Measurements from ENCODE around the gene ASB7.

The ASB7 gene

DNA sequence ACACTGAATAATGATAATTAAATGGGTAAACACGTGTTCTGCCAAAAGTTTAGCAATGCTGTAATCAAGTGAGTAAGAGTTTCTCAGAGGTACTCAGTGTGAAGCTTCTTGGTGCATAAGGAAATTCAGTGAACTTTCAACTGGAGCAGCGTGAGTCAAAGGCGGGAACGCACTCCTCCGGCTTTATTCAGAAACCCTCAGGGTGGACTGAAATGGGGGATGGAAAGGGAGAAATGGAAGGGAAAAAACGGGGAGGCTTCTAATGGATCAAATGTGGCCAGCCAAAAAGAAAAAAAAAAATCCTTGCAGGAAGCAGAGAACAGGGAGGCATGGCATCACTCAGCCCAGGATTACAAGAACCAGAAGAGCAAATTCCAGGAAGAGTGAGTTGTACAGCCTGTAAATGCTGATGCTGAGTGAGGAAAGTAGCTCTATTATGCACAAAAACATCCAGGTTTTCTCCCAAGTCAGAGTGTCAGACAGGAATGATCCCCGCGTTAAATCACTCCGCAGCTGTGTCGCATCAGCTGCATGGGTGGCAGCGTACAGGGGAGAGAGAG, 85.3 kb downstream of the ASB7 start:
- DNase-seq = no peak

- DNase-seq = no peak
These were observed 86.2 kb downstream of the ASB7 start for GRCh38 chr15:100688549-100689120.

- no peak for DNase-seq
These were observed 86.9 kb downstream of the ASB7 start for GRCh38 chr15:100689131-100689899.

- DNase-seq = no peak
These were observed 87.8 kb downstream of the ASB7 start for GRCh38 chr15:100690032-100690794.

DNA sequence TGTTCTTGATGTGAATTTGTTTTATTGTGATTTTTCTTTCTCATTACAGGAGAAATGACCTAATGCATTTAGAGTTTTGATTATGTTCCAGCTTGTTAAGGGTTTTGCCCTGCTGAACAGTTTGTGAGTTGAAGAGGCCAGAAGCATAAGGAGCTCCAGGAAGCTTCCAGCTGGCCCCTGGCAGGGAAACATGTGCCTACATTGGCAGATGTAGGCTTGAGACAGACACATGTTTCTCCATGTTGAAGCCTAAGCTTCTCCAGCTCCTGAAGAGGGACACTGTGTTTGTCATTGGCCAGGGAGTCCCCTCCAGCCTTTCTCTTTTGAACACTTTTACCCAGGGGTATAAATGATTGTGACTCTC, 88.4 kb downstream of the ASB7 start:
- no peak for DNase-seq

DNA sequence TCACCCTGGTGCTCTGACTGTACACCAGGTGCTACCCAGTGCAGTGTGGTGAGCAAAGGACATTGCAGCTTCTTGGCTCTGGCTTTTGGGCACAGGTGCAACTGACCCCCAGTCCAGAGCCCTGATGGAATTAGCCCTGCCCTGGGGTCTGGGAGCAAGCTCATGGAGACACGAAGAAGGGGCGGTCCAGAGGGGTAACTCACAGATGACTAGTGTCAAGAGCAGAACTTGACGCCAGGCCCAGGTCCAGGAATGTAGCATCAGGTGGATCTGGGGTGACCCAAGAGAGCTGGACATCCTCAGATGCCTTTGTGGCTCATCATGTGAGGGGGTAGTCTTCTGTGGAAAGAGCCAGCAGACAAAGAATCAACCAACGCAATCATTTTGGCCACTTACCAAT, 88.9 kb downstream of the ASB7 start:
- DNase-seq = no peak

- DNase-seq = no peak
These were observed 89.9 kb downstream of the ASB7 start for GRCh38 chr15:100692246-100692645.

GRCh38 chr15:100692671-100693070, 90.3 kb downstream of the ASB7 start:
- no peak for DNase-seq

DNA sequence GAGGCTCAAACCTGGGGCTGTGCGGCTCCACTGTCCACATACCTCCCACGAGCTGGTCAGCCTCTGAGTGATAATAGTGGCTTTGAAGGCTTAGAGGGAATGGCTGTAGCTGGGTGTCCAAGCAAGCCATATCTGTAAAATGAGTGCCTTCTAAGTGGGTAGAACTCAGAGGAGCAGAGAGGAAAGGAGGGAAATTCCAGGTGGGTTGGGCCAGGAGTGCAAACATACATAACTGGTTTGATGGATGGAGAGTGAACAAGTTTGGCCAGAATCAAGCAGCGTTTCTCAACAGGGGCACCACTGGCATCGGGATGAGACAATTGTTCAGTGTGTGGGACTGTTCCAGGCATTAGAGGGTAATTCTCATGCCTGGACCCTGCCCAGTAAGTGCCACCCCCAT, 91.1 kb downstream of the ASB7 start:
- DNase-seq = no peak

- no peak for DNase-seq
These were observed 92.1 kb downstream of the ASB7 start for GRCh38 chr15:100694381-100695021.

- DNase-seq = no peak
These were observed 92.7 kb downstream of the ASB7 start for GRCh38 chr15:100695048-100695447.

GRCh38 chr15:100696452-100696851, 94.1 kb downstream of the ASB7 start:
- DNase-seq = no peak
